HG03097 (cell line): ENCODE results near the gene CARD10.
"Not testable (repeated sequence)": the region's sequence is repeated elsewhere in the genome, so short reads cannot be mapped to it uniquely, and the experiment has no call there.

Experiments
- ATAC-seq: cut with Tn5 transposase; IDR thresholded peaks from one replicate; pipeline ENCODE4 v1.9.1; 2021; ENCODE audit not compliant: unreplicated experiment, low FRiP score

Gene CARD10

GRCh38 chr22:37529652-37530345 is 10.6 kb upstream of the CARD10 start:
- no peak for ATAC-seq

GRCh38 chr22:37527952-37528351 is 8.7 kb upstream of the CARD10 start:
- ATAC-seq: not testable (repeated sequence)

GRCh38 chr22:37527081-37527752 is 8.0 kb upstream of the CARD10 start:
- ATAC-seq: not testable (repeated sequence)

- ATAC-seq: no peak
These were observed 7.2 kb upstream of the CARD10 start for GRCh38 chr22:37526376-37526775.

- ATAC-seq: no peak
These were observed 6.6 kb upstream of the CARD10 start for GRCh38 chr22:37525746-37526350.

GRCh38 chr22:37525073-37525745 is 6.0 kb upstream of the CARD10 start:
- no peak for ATAC-seq

- ATAC-seq: no peak
These were observed 3.3 kb upstream of the CARD10 start for GRCh38 chr22:37522482-37522881.

- no peak for ATAC-seq
These were observed 2.1 kb upstream of the CARD10 start for GRCh38 chr22:37521236-37521739.

- ATAC-seq: no peak
These were observed 1.6 kb upstream of the CARD10 start for GRCh38 chr22:37520776-37521191.

GRCh38 chr22:37518509-37519267 is 527 bp downstream of the CARD10 start:
- no peak for ATAC-seq

GRCh38 chr22:37517826-37518450 is 1.3 kb downstream of the CARD10 start:
- ATAC-seq: no peak

GRCh38 chr22:37516456-37516855 is 2.8 kb downstream of the CARD10 start:
- ATAC-seq: no peak

GRCh38 chr22:37515901-37516300 is 3.3 kb downstream of the CARD10 start:
- no peak for ATAC-seq

- no peak for ATAC-seq
These were observed 4.6 kb downstream of the CARD10 start for GRCh38 chr22:37514526-37515051.

- ATAC-seq: no peak
These were observed 7.7 kb downstream of the CARD10 start for GRCh38 chr22:37511395-37512104.

- ATAC-seq: no peak
These were observed 9.1 kb downstream of the CARD10 start for GRCh38 chr22:37510091-37510490.

GRCh38 chr22:37509059-37509860 is 10.0 kb downstream of the CARD10 start:
- no peak for ATAC-seq

GRCh38 chr22:37508431-37508992 is 10.7 kb downstream of the CARD10 start:
- no peak for ATAC-seq
